Measurements from ENCODE around the gene FAF1.
"Not testable (repeated sequence)": the region's sequence is repeated elsewhere in the genome, so short reads cannot be mapped to it uniquely, and the experiment has no call there.

Gene FAF1

GRCh38 chr1:50531601-50532000, 428.5 kb downstream of the FAF1 start:
- DNase-seq = peak; percentile 14

DNA sequence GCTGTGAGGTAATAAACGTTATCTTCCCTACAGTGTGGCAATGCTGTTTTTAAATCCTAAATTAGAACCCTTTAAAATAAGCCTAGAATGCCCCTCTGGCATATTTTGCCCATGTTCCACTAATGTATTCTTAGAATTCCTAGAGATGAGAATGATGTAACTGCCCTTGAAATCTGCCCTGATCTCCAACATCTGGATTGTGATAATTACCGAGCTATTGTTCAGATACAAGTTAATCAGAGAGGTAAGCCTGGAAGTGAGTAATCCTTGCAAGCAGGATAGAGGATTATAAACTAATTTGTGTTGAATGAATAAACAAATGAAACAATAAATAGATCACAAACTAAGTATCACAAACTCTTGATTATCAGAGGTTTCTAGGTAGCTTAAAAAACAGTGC, 429.0 kb downstream of the FAF1 start:
- no peak for DNase-seq

DNA sequence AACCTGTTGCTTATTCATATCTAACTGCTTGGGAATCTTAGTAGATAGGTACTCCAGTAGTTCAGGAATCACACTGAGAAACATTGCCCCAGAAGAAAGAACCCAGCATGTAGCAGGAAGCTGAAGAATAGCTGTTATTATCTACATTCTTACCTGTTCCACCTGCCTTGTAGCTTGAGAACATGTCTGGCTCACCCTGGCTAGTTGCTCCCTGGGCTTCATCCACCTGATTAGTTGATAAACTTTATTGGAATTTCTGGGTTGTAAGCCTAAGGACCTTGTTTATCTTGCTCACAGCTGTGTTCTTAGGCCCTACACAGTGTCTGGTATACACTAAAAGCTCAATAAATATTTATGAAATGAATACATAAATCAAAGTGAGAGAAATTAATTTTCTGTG, 430.6 kb downstream of the FAF1 start:
- DNase-seq = no peak

DNA sequence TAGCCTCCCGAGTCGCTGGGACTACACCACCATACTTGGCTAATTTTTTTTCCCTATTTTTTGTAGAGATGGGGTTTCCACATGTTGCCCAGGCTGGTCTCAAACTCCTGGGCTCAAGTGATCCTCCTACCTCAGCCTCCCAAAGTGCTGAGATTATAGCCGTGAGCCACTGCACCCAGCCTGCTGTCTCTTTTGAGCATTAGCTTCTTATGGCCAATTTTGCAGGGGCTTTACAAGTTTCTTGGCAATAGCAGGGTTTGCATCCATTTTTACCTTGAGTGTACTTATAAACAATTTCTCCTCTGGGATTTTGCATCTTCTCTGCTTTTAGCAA, 432.1 kb downstream of the FAF1 start:
- not testable (repeated sequence) for DNase-seq

DNA sequence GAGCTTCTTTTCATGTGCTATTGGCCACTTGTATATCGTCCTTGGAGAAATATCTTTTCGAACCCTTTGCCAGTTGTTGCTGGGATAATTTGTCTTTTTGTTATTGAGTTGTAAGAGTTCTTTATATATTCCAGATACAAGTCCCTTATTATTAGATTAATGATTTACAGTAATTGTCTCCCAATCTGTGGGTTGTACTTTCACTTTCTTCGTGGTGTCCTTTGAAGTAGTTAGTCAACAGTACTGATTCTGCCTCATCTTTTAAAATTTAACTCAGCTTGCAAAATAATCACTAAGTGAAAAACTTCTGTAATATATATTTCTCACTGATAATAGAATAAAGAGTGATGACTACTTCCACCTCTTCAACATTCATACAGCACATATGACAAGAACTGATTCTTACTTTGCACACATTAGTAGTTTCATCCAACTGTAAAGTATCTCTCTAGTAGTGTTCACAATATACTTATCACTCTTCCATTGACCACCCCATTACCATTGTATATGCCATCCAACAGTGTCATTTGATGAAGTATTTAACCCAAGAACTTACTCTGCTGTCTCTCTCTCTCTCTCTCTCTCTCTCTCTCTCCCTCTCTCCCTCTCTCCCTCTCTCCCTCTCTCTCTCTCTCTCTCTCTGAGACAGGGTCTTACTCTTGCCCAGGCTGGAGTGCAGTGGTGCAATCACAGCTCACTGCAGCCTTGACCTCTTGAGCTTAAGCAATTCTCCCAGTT, 432.6 kb downstream of the FAF1 start:
- DNase-seq = no peak

GRCh38 chr1:50526431-50526830, 433.6 kb downstream of the FAF1 start:
- DNase-seq = no peak

GRCh38 chr1:50523548-50523947, 436.5 kb downstream of the FAF1 start:
- DNase-seq = no peak

DNA sequence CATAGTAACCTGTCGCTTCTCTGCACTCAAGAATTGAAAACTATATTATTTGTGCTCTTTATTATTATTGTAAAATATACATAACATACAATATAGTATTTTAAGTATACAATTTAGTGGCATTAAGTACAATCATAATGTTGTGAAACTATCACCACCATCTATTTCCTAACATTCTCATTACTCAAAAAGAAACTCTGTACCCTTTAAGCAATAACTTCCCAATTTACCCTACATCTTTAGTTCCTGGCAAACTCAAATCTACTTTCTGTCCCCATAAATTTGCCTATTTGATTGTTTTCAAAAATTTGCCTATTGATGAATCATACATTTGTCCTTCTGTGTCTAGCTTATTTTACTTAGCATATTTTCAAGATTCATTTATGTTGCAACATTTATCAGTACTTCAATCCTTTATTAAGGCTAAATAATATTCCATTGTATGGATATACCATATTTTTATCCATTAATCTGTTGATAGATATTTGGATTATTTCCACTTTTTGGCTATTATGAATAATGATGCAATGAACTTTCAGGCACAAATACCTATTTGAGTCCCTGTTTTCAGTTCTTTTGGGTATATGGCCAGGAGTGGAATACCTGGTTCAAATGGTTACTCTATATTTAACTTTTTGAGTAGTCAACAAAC, 437.2 kb downstream of the FAF1 start:
- no peak for DNase-seq

DNA sequence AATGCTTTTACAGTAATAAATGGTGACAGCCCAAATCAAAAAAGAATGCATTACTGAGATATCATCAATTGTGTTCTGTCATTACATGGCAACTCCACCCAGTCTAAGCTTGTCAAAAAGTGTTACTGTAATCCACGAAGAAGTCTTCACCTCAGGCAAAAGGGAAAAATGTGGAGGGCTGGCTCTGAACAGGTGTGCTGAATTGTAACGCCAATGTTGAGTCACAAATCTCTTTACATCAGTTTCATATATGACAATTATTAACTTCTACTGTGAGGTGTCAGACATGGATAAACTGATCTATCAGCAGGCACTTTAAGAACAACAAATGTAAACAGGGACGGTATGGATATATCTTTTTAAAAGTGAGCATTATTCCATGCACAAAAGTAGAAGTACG, 438.4 kb downstream of the FAF1 start:
- no peak for DNase-seq

DNA sequence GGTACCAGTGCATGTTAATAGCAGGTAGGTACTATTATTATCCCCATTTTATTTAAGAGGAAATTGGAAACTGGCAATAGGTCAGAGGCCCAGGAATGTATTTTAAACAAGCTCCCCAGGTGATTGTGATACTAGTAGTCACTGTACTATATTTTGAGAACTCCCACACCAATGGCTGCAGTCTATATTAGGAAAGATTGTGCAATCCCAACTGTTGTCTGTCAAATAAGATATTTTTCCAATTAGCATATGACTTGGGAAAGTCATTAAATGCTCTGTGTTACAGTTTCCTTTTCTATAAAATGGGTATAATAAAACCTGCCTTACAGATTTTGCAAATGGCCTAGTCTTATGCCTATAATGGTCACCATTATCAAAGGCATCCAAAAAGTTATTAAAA, 442.6 kb downstream of the FAF1 start:
- DNase-seq = no peak

DNA sequence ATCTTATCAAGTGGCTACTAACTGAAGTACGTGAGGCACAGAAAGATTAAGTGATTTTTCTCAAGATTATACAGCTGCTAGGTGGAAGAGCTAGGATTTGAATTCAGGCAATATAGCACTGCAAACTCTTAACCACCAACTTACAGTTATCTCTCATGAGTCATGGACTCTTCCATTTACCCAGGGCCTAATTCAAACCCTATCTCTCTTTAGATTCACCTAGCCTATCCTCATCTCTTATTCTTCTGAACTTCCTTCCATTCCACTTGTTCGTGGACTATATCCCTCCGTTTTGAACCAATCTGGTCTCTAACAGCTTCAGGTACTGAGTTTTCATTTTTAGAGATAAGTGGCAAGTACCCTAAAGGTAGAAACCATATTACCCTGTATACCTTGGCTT, 444.0 kb downstream of the FAF1 start:
- DNase-seq = no peak

GRCh38 chr1:50508040-50508586, 452.0 kb downstream of the FAF1 start:
- no peak for DNase-seq

DNA sequence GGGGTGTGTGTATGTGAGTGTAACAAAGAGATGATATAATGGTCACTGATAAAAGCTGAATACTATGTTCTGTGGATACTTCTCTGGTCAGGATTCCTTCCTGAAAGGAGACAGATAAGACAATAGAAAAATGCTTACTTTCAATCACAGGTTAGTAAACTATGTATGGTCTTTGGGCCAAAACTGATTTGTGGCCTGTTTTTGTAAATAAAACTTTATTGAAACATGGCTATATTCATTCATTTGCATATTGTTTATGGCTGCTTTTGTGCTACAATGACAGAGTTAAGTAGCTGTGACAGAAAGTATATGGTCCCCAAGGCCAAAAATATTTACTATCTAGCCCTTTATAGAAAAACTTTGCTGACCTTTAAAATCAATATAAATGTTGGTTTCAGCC, 454.6 kb downstream of the FAF1 start:
- DNase-seq = no peak

GRCh38 chr1:50503515-50503914, 456.6 kb downstream of the FAF1 start:
- no peak for DNase-seq

DNA sequence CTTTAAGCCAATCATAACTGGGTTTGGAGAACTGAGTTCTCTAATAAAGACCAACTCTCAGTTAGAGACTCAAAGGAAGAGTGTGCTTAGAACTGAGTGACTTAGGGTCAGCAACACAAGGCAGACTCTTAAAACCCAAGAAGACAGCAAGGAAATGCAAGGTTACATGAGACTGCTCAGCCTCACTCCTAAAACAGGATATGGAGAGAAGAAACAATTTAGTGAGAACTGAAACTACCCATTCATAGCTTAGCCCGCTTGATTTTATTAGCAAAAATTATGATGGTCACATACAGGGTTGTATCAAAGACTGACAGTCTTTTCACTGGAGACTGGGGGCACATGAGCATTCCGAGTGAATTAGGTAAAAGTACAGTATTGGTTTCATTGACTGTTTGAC, 457.9 kb downstream of the FAF1 start:
- no peak for DNase-seq

DNA sequence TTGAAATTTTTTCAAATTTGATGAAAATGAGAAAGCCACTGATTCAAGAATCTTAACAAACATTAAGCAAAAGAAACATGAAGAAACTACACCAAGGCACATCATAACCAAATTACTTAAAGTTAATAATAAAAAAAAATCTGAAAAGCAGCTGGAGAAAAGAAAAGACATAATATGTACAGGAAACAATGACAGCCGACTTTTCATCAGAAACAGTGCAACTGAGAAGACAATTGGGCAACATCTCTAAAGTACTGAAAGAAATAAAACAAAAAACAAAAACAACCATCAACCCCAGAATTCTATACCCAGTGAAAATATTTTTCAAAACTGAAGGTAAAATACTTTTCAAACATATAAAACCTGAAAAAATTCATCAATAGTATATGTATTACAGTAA, 463.1 kb downstream of the FAF1 start:
- no peak for DNase-seq

- DNase-seq = no peak
Measured at GRCh38 chr1:50493710-50494109, 466.4 kb downstream of the FAF1 start.

- DNase-seq = no peak
Measured at GRCh38 chr1:50492142-50492541, 467.9 kb downstream of the FAF1 start.

- no peak for DNase-seq
Measured at GRCh38 chr1:50491142-50491541, 468.9 kb downstream of the FAF1 start.

GRCh38 chr1:50490640-50491039, 469.4 kb downstream of the FAF1 start:
- DNase-seq = no peak

GRCh38 chr1:50488876-50489275, 471.2 kb downstream of the FAF1 start:
- DNase-seq = no peak

DNA sequence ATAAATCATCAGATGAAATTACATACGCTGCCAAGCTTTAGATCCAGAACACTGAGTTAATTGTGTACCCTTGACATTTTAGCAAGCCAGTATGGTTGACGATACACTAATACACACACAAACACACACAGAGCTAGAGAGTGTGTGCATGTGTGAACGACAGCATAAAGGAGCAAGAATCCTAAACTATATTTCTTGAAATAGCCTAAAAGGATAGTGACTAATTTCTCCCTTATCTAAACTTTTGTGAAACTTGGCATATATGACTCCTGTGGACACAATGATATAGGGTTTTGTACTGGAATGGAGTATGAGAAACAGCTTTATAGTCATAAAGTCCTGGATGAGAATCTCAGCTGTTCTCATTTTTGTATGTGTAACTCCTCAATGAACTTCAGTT, 471.7 kb downstream of the FAF1 start:
- DNase-seq = no peak

DNA sequence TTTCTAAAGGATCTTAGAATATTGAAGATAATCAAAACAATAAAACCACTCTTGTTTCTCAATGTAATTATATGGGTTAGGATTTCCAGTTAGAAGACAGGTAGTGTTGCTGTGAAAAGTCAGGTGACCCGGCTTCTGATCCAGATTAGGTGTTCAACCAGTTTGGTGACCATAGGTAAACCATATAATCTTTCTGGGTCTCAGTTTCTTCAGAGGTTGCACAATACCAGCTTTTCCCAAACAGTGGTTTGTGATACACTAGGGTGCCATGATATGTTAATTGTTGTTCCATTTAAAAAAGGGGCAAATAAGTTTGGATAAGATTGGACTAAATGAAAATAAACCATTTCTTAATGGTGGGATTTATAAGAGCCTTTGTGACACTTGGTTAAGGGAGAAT, 472.3 kb downstream of the FAF1 start:
- no peak for DNase-seq

GRCh38 chr1:50481142-50481736, 478.8 kb downstream of the FAF1 start:
- DNase-seq = no peak
